HL-60 (cell line): ENCODE results near the gene TMEM204.

Experiments used
- DNase-seq, 2 experiments: peaks; one replicate each; pipeline ENCODE4 v3.0.0-alpha.2; 2010 to 2020; ENCODE audit warnings: low read depth in 1 of 2, low spot score in 1 of 2
- H3K27ac ChIP-seq: fragments of 250-450 bp; sonication (Bioruptor Pico); replicated peaks from 2 replicates; pipeline ENCODE4 v1.5.1; 2020; ENCODE audit warnings: mild to moderate bottlenecking, moderate library complexity
- H3K27me3 ChIP-seq: fragments of 250-450 bp; sonication (Bioruptor Pico); 2 replicates; pipeline ENCODE4 v1.5.1; 2021; ENCODE audit warnings: mild to moderate bottlenecking, moderate library complexity; ENCODE audit not compliant: insufficient read depth, poor library complexity, severe bottlenecking
- H3K4me3 ChIP-seq: replicated peaks from 2 replicates; pipeline ENCODE4 v1.5.1; 2011; ENCODE audit warnings: mild to moderate bottlenecking, control low read depth, low read length; ENCODE audit not compliant: insufficient read depth
- CTCF ChIP-seq: IDR thresholded peaks from one replicate; pipeline ENCODE4 v1.5.1; 2011; ENCODE audit warnings: low read length, control low read depth, inconsistent platforms; ENCODE audit not compliant: insufficient read depth
- GABPA ChIP-seq: IDR thresholded peaks from 2 replicates; pipeline ENCODE4 v1.6.1; 2012; ENCODE audit warnings: low read depth
- POLR2AphosphoS5 ChIP-seq: IDR thresholded peaks from 2 replicates; pipeline ENCODE4 v1.6.1; 2012; ENCODE audit warnings: low read depth
- REST ChIP-seq: IDR thresholded peaks from 2 replicates; pipeline ENCODE4 v1.6.1; 2012; ENCODE audit warnings: low read depth; ENCODE audit not compliant: insufficient replicate concordance
- SPI1 ChIP-seq: IDR thresholded peaks from 2 replicates; pipeline ENCODE4 v1.6.1; 2012; ENCODE audit warnings: low read depth, mild to moderate bottlenecking, borderline replicate concordance

TMEM204 gene

GRCh38 chr16:1536601-1537000 is 3.1 kb downstream of the TMEM204 start:
- H3K4me3 ChIP-seq: no peak overlapping the region
- DNase-seq: no peak
- no peaks in the 10 kb centered on the region for H3K27me3 ChIP-seq
- H3K27ac ChIP-seq: no peak overlapping the region
- TF ChIP-seq POLR2AphosphoS5 (no peak), CTCF (no peak), GABPA (no peak), REST (no peak), SPI1 (no peak)

- Histone ChIP-seq H3K27me3 (no peaks in the 10 kb centered on the region), H3K4me3 (no peak overlapping the region), H3K27ac (no peak overlapping the region)
- TF ChIP-seq GABPA (no peak), REST (no peak), CTCF (no peak), SPI1 (no peak), POLR2AphosphoS5 (no peak)
- no peak for DNase-seq
Measured at GRCh38 chr16:1537138-1537577, 3.7 kb downstream of the TMEM204 start.

- TF ChIP-seq CTCF: no peak
- no peak for TF ChIP-seq POLR2AphosphoS5
- TF ChIP-seq GABPA: no peak
- no peak for TF ChIP-seq REST
- TF ChIP-seq SPI1: no peak
- Histone ChIP-seq H3K4me3 (no peak overlapping the region), H3K27ac (no peak overlapping the region), H3K27me3 (no peaks in the 10 kb centered on the region)
- DNase-seq: peak in 1 of 2 experiments; percentile 65
Measured at GRCh38 chr16:1537763-1538289, 4.4 kb downstream of the TMEM204 start.
